Measurements from ENCODE around the gene THRB.

THRB gene

DNA sequence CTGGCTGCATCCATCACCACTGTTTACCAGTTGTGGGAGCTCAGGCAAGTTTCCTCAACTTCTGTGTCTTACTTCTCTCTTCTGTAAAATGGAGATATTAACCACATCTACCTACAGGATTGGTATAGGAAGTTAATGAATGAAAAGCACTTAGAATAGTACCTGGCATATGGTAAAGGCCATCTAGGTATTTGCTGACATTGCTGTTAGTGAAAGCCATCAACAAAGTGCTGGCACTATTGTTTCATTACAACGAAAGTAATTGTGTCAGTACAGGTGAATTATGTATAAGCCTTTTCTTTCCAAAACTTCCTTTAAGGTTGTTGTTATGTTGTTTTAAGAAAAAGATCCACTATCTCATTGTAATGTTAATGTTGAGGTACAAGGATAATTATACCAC, 352.5 kb downstream of the THRB start:
- DNase-seq (ENCODE audit: low spot score), result no peak

DNA sequence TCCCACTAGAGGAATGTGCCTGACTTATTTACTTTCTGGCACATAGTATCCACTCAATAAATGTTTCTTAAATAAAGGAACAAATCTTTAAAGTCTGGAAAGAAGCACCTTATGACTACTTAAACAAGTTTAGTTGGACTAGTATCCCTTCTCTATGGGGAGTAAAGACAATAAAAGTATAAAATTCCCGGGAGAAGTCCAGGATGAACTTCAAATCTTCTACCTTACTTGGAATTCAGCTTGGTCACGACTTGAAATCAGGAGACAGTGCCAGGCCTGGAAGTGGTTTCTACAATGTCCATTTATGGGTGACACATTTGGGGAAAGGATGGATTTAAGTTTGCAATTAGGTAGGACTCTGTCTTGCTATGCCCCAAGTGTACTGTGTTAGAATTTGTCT, 353.1 kb downstream of the THRB start:
- DNase-seq (ENCODE audit: low spot score), result no peak

- DNase-seq (ENCODE audit: low spot score), result no peak
Measured at GRCh38 chr3:24139463-24140412, 354.9 kb downstream of the THRB start.

DNA sequence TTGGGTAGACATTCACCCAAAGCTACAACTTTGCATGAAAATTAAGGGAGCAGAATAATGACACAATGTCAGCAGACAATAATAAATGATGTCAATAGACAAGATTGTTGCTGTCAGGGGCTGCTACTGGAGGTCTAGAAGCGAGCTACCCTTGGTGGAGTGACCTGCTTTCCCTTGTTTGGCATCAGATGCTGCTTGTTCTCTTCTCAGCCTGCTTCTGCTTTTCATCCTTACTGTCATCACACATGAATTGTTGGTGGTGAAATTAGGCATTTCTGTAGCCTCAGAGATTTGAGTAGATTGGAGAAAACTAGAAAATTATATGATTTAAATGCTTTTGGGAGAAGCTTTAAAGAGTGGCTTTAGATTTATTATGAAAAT, 355.8 kb downstream of the THRB start:
- DNase-seq (ENCODE audit: low spot score), result no peak

- DNase-seq (ENCODE audit: low spot score), result no peak
Measured at GRCh38 chr3:24137958-24138875, 356.4 kb downstream of the THRB start.

DNA sequence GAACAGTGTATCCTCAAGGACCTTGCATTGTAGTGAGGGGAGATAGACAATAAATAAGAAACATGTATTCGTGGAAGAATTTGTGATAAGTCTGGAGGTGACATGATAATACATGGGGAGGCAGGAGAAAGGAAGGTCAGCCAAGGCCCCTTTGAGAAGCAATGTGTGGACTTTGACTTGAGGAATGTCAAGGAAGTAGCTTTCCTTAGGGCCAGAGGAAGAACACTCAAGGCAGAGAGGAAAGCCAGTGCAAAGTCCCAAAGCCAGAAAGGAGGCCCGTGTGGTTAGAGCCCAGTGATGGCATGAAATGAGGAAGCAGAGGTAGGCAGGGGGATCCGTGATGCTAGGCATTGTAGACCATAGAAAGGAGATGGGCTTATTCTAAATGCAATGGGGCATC, 357.3 kb downstream of the THRB start:
- DNase-seq (ENCODE audit: low spot score), result no peak

DNA sequence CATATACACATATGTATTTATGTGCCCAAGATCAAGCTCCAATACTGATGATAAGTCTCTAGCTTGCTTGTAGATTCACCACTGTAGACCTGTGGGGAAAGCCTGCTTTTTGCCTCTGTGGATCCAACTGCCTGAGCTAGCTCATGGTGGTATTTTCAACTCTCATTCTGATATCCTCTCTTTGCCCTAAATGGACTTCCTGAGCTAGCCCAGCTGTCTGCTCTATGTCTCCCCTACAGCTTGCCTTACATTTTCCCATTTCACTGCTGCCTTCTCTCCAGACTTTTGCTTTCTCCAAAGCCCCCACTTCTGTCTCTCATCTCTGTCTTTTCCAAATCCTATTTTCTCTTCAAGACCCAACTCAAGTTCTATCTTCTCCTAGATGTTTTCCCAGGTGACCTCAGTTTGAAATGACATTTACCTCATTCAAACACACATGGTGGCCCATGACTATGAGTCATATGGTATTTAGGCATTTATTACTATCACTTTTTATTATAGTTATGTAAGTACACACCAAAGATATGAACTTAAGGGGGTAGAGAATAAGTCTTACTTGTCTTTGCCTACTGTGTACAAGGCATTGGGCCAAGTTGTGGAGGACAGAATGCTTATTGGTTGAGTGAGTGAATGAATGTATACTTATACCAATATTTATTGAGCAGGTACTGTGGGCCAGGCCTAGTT, 357.9 kb downstream of the THRB start:
- DNase-seq (ENCODE audit: low spot score), result no peak

DNA sequence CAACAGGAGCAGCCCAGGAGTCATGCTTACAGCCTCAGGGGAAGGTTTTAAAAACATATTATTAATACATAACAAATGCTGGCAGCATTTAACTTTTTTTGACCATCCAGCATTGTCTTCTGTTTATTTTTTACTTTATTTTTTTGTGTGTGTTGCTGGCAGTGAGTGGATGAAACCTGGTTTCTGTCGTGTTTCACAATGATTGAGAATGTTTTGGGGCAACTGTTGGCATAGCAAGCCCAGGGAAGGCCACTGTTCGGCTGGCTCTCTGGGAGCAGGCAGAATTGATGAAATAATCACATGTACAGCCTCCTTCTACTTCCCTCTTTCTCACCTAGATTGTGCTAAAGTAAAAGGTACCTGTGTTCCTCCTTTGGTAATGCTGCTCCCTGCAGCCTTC, 359.4 kb downstream of the THRB start:
- DNase-seq (ENCODE audit: low spot score), result no peak

GRCh38 chr3:24133942-24134341, 360.7 kb downstream of the THRB start:
- no peak for DNase-seq (ENCODE audit: low spot score)

DNA sequence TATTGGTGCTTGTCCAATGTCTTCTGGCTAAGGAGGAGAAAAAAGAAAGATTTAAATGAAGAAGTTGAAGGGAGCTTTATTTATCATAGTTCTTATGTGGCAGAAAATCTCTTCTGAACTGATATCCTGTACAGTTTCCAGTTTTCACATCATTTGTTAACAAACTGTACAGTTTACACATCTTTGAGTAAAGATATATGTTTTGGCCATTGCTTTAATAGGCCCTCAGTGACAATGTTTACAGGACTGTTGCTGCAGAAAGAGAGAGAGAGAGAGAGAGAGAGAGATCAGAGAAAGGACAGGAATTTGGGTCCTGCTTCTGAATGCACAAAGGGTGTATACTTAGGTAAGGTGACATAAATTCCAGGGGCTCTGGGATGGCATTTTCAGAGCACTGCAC, 361.2 kb downstream of the THRB start:
- DNase-seq (ENCODE audit: low spot score), result no peak

- no peak for DNase-seq (ENCODE audit: low spot score)
Measured at GRCh38 chr3:24129549-24129948, 365.1 kb downstream of the THRB start.

DNA sequence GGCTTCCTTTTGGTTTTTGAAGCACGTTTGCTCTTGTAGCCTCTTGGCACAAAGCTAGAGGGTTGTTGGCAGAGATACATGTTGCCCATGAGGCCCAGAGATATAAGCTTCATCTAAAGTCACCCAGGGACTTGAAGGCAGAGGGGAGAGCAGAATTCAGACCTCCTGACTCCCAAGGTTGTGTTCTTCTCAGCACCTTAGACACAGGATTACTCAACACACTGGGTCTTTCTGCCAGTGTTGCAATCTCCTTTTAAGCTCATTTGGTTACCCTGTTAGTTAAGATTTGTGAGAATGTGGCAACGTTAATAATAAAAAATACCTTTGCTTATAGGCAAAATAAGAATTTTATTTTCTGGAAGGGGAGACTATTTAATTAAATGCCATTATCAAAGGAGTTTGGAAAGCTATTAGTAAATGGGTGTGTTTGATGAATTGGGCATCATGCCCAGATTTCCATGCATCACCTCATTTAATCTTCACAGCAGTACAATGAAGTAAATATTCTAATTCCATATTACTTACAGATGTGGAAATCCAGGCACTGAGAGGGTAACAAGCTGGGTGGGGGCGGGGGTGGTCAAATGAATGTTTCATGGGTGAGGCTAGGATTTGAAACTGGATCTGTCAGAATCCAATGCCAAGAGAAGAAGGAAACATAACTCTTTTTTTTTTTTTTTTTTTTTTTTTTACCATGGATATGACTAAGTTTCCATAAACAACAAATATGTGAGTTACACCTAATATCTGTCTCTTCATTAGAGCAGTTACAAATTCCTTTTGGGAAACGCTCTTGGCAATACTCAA, 366.2 kb downstream of the THRB start:
- no peak for DNase-seq (ENCODE audit: low spot score)

DNA sequence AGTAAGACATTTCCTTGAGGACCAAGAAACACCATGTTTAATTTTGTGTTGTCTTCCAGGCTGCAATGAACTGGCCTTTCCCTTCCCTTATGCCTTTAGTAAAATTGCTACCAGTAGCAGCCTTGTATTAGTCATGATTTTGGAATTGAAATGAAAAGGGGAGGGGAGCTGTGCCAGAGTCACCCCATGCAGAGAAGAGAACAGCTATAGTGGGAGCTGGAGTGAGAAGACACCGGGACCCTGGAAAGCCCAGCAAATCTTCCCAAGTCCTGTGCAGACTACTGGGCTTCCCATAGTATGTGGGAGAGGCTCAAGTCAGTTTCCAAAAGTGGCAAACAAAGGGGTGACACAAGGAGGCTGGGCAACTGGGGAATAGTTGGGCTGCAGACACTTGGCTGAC, 371.1 kb downstream of the THRB start:
- no peak for DNase-seq (ENCODE audit: low spot score)

GRCh38 chr3:24120434-24120833, 374.2 kb downstream of the THRB start:
- DNase-seq (ENCODE audit: low spot score), result no peak

- no peak for DNase-seq (ENCODE audit: low spot score)
Measured at GRCh38 chr3:24119321-24119751, 375.3 kb downstream of the THRB start.

DNA sequence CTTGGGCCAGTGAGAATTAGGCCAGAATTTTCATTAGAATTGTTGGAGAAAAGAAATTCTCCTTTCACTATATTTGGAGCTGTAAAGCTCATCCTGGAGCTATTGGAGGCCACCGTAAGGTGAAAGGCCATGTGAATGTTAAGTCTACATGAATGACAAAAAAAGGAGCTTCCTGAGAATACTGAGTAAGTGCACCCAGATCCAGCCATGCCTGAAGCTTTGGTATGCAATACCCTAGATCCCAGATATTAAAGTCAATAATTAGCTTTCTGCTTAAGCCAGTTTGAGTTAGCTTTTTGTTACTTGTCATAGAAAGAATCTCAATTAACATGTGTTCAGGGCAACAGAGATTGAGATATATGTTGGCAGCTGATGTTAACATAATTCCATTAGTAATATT, 377.1 kb downstream of the THRB start:
- DNase-seq (ENCODE audit: low spot score), result no peak

DNA sequence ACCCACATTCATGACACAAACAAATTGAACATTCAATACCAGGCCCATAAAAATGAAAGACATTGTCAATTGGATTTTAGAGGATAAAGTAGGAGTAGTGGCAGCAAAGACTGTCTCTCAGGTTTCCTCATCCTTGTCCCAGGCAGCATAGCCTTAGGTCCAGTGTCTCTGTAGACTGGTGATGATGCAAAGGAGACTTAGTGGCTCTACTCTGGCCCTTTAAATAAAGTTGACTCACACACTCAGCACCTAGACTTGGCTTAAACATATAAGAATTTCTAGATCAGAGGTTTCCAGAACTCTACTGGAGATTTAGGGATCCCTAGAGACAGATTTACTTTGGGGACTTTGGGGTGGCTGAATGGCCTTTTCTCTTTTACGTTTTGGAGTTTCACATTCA, 382.9 kb downstream of the THRB start:
- no peak for DNase-seq (ENCODE audit: low spot score)

DNA sequence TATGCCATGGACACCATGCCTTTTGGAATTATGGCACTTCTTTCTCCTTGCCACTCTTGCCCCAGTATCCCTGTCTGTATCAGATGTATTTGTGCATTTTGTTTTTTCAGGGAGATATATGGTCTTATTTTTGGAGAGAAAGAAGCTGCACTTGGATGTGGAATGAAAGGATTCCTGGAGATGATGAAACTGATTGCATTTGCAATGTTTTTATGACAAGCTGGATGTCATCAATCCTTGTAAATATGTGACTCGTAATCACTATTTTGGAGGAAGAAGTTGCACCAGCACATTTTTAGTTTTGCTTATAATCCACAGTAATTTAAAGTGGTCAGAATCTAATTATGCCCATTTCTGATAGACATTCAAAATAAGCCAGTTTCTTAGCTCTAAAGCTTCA, 384.6 kb downstream of the THRB start:
- DNase-seq (ENCODE audit: low spot score), result no peak

DNA sequence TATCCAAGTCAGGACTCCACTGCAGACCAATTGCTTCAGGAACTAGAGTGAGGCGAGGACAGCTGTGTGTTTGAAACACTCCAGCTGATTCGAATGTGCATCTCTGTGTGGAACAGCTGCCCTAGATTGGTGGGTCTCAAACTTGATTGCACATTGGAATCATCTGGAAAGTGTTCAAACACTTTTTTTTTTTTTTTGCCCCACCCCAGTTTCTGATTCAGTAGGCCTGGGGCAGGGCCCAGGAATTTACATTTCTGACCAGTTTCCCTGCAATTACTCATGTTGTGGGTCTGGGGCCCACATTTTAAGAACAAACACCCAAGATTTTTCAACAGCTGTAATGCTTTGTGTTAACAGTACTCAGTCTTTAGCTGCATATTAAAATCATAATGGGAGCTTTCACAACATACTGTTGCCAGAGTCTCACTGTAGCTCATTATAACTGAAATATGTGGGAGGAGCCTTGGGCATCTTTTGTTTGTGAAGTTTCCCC, 392.9 kb downstream of the THRB start:
- DNase-seq (ENCODE audit: low spot score), result no peak

GRCh38 chr3:24100696-24101402, 393.8 kb downstream of the THRB start:
- no peak for DNase-seq (ENCODE audit: low spot score)

Data from globus pallidus (tissue), 1 donor.